SU-DHL-6 (cell line): ENCODE measurements around the gene TEAD1.

Source experiments
- CTCF ChIP-seq: fragments of 200-600 bp; sonication (generic); IDR thresholded peaks from one replicate; pipeline ENCODE4 v1.5.1; 2017; ENCODE audit warnings: antibody characterized with exemption, mild to moderate bottlenecking, low read length, moderate library complexity; ENCODE audit not compliant: insufficient read depth, poor library complexity, severe bottlenecking
- EZH2phosphoT487 ChIP-seq: fragments of 200-600 bp; sonication (generic), shearing (Covaris generic); conservative IDR thresholded peaks from 2 replicates; pipeline ENCODE4 v1.6.1; 2018; ENCODE audit warnings: mild to moderate bottlenecking, antibody characterized with exemption, low read length, moderate library complexity, mixed read lengths

- no peak for TF ChIP-seq EZH2phosphoT487
- no peak for TF ChIP-seq CTCF
Observed at GRCh38 chr11:12915093-12915492, 240.9 kb downstream of the TEAD1 start.
